Aorta (tissue), 5 donors: ENCODE results near the gene CBX8. TPM values are rescaled to one million over a fixed set of nuclear protein-coding genes. Genes with fewer than 3 reads are reported as not detected.

Experiments used
- ATAC-seq: fragments of 200-7000 bp; cut with Tn5 transposase; one replicate; pipeline ENCODE4 v1.9.1; 2022; ENCODE audit warnings: moderate library complexity; ENCODE audit not compliant: low FRiP score
- DNase-seq, 2 donors: peaks; one replicate each; pipeline ENCODE4 v3.0.0-alpha.2; 2020
- H3K27ac ChIP-seq, 2 donors: one replicate each; pipeline ENCODE4 v1.5.1; 2013; ENCODE audit warnings: low read length in 2 of 2, mild to moderate bottlenecking in 2 of 2, moderate library complexity in 2 of 2, control low read depth in 1 of 2, inconsistent platforms in 1 of 2, low read depth in 1 of 2
- H3K27me3 ChIP-seq, 2 donors: one replicate each; pipeline ENCODE4 v1.6.1; 2013; ENCODE audit warnings: control low read depth in 1 of 2, low read length in 1 of 2, mild to moderate bottlenecking in 1 of 2, moderate library complexity in 1 of 2; ENCODE audit not compliant: insufficient read depth in 2 of 2, control insufficient read depth in 1 of 2
- H3K36me3 ChIP-seq, 2 donors: one replicate each; pipeline ENCODE4 v1.6.1; 2013; ENCODE audit warnings: control low read depth in 1 of 2, low read length in 1 of 2, mild to moderate bottlenecking in 1 of 2; ENCODE audit not compliant: insufficient read depth in 2 of 2, control insufficient read depth in 1 of 2
- H3K4me1 ChIP-seq, 2 donors: one replicate each; pipeline ENCODE4 v1.6.1; 2013; ENCODE audit warnings: low read length in 2 of 2, control low read depth in 1 of 2, mild to moderate bottlenecking in 1 of 2, moderate library complexity in 1 of 2; ENCODE audit not compliant: insufficient read depth in 2 of 2, control insufficient read depth in 1 of 2
- H3K4me3 ChIP-seq, 2 donors: one replicate each; pipeline ENCODE4 v1.5.1; 2013; ENCODE audit warnings: low read length in 2 of 2, control low read depth in 1 of 2, mild to moderate bottlenecking in 1 of 2
- H3K9me3 ChIP-seq: one replicate; pipeline ENCODE4 v1.6.1; 2013; ENCODE audit warnings: mild to moderate bottlenecking, low read length; ENCODE audit not compliant: control insufficient read depth
- WGBS, 2 donors: extraction: QIAGEN DNeasy Blood & Tissue Kit; methylation state at CpG; one replicate each; pipeline ENCODE4 v1.1.7; 2013; 5-methylcytosine and 5-hydroxymethylcytosine counted together
- intact Hi-C, 2 donors: fragments of 100-400 bp; cut with DNase I; formaldehyde crosslinking; loops; one replicate each; pipeline versions ENCODE4 v1.14.2 to v1.15.0; 2022
- polyA plus RNA-seq, 2 donors: library from polyadenylated mRNA; stranded (reverse); fragments of 200-250 nt; gene quantifications; one replicate each; pipeline ENCODE4 v1.2.3, GENCODE V29; 2013
- total RNA-seq, 2 donors: library from RNA; stranded (reverse); fragmentation: NEBNext Ultra II Directional; extraction: Animal tissue kit (Norgen Biotek cat#: 25700); gene quantifications; one replicate each; pipeline ENCODE4 v1.2.1, GENCODE V29; 2021
- donor health status: healthy with polysubstance abuse.
- donor health status: Bipolar disorder and iron deficiency.
- donor health status: DM: no; HTN: no; CAD: no.
- donor health status: DM: no; HTN: no; CAD: no.
- donor health status: DM: yes; HTN: yes; CAD: no.

Gene CBX8
- total and polyA plus RNA-seq, 4 donors: 1.4 to 6.2 (median 3.9) TPM

GRCh38 chr17:79746889-79747507 is 49.9 kb downstream of the CBX8 start:
- H3K36me3 ChIP-seq: no peaks in the 10 kb centered on the region
- H3K4me3 ChIP-seq: no peak overlapping the region
- H3K27ac ChIP-seq: no peak overlapping the region
- H3K4me1 ChIP-seq: no peaks in the 10 kb centered on the region
- DNase-seq (no peak), ATAC-seq (no peak)
- H3K27me3 ChIP-seq: no peaks in the 10 kb centered on the region
- intact Hi-C loops: no loop called here
- H3K9me3 ChIP-seq: no peaks in the 10 kb centered on the region
- WGBS, 2 donors: 10 to 12% methylated on average over 22 of the region's 22 CpGs

GRCh38 chr17:79745641-79746105 is 51.2 kb downstream of the CBX8 start:
- 56 to 61% methylated on average over 6 of the region's 6 CpGs for WGBS, 2 donors
- no peak overlapping the region for H3K27ac ChIP-seq
- ATAC-seq (no peak), DNase-seq (no peak)
- H3K9me3 ChIP-seq: no peaks in the 10 kb centered on the region
- H3K4me3 ChIP-seq: no peak overlapping the region
- H3K36me3 ChIP-seq: no peaks in the 10 kb centered on the region
- intact Hi-C loops: no loop called here
- no peaks in the 10 kb centered on the region for H3K4me1 ChIP-seq
- H3K27me3 ChIP-seq: no peaks in the 10 kb centered on the region

GRCh38 chr17:79743614-79744013 is 53.3 kb downstream of the CBX8 start:
- DNase-seq: no peak
- Histone ChIP-seq H3K27ac (no peak overlapping the region), H3K27me3 (no peaks in the 10 kb centered on the region), H3K9me3 (no peaks in the 10 kb centered on the region), H3K4me3 (no peak overlapping the region), H3K4me1 (no peaks in the 10 kb centered on the region), H3K36me3 (no peaks in the 10 kb centered on the region)
- intact Hi-C loops: loop anchor here (2.0 kb wide), 2 partner anchors 247 to 249 kb away; no protein-coding TSS in a partner anchor
- WGBS, 2 donors: 94 to 95% methylated on average over 5 of the region's 5 CpGs
- no peak for ATAC-seq

GRCh38 chr17:79742951-79743476 is 53.9 kb downstream of the CBX8 start:
- H3K4me3 ChIP-seq: no peak overlapping the region
- DNase-seq: no peak
- intact Hi-C loops: loop anchor here (2.0 kb wide), 2 partner anchors 248 to 250 kb away; no protein-coding TSS in a partner anchor
- H3K27ac ChIP-seq: no peak overlapping the region
- H3K4me1 ChIP-seq: no peaks in the 10 kb centered on the region
- WGBS, 2 donors: 88 to 90% methylated on average over 7 of the region's 7 CpGs
- H3K36me3 ChIP-seq: no peaks in the 10 kb centered on the region
- ATAC-seq: no peak
- no peaks in the 10 kb centered on the region for H3K27me3 ChIP-seq
- no peaks in the 10 kb centered on the region for H3K9me3 ChIP-seq

- DNase-seq: no peak
- Histone ChIP-seq H3K9me3 (no peaks in the 10 kb centered on the region), H3K4me3 (no peak overlapping the region), H3K27me3 (no peaks in the 10 kb centered on the region), H3K4me1 (no peaks in the 10 kb centered on the region), H3K36me3 (no peaks in the 10 kb centered on the region), H3K27ac (no peak overlapping the region)
- WGBS, 2 donors: 85 to 93% methylated on average over 1 of the region's 1 CpG
- intact Hi-C loops: loop anchor here (2.0 kb wide), 2 partner anchors 248 to 250 kb away; no protein-coding TSS in a partner anchor
- no peak for ATAC-seq
These were observed 54.3 kb downstream of the CBX8 start for GRCh38 chr17:79742589-79742918.

Other genes with a start within 250 kb of the CBX8 start
- under 1 TPM in 1 of 2 donors, not detected in 1; 0.55 TPM for gene RBFOX3, start 186.0 kb downstream of the CBX8 start, total RNA-seq
- under 1 TPM; 0.13 TPM for gene RBFOX3, start 186.0 kb downstream of the CBX8 start, polyA plus RNA-seq
- gene ENPP7, start 66.1 kb downstream of the CBX8 start, total RNA-seq: not detected
- 10 to 100 TPM in 1 of 2 donors, not detected in 1; 10.9 TPM for gene ENPP7, start 66.1 kb downstream of the CBX8 start, polyA plus RNA-seq
- 1 to 10 TPM; 1.2 to 4.5 TPM for gene CBX2, start 18.9 kb downstream of the CBX8 start, total RNA-seq
- not detected for gene CBX2, start 18.9 kb downstream of the CBX8 start, polyA plus RNA-seq
- 10 to 100 TPM; 10.7 to 13.4 TPM for gene CBX4, start 42.4 kb upstream of the CBX8 start, total RNA-seq
- 1 to 10 TPM; 2.5 to 8.0 TPM for gene CBX4, start 42.4 kb upstream of the CBX8 start, polyA plus RNA-seq
- gene TBC1D16, start 238.8 kb upstream of the CBX8 start, total RNA-seq: 10 to 100 TPM; 42.5 to 43.6 TPM
- gene TBC1D16, start 238.8 kb upstream of the CBX8 start, polyA plus RNA-seq: 10 to 100 TPM in 1 of 2 donors, 1 to 10 TPM in 1; 6.4 to 12.8 TPM
- 10 to 100 TPM in 1 of 2 donors, 1 to 10 TPM in 1; 3.3 to 11.3 TPM for gene CCDC40, start 239.6 kb upstream of the CBX8 start, total RNA-seq
- gene CCDC40, start 239.6 kb upstream of the CBX8 start, polyA plus RNA-seq: 1 to 10 TPM; 2.6 to 6.8 TPM